Upper lobe of left lung (tissue), 4 donors: ENCODE data around the gene ANO1.

Experiments
- POLR2A ChIP-seq, 4 donors: fragments of 450-650 bp; IDR thresholded peaks; one replicate each; pipeline ENCODE4 v1.5.1; 2016 to 2017; ENCODE audit warnings: antibody characterized with exemption in 4 of 4, mild to moderate bottlenecking in 2 of 4
- POLR2AphosphoS5 ChIP-seq, 2 donors: sonication (generic); formaldehyde crosslinking; IDR thresholded peaks; one replicate each; pipeline ENCODE4 v1.5.1; 2017; ENCODE audit warnings: antibody characterized with exemption in 2 of 2
- TF ChIP-seq, protein P1 (sequence below), 6 experiments: fragments of 450-650 bp in 4 of 6; fragments of 200-600 bp in 2 of 6; sonication (generic) in 2 of 6; IDR thresholded peaks; one replicate each; pipeline ENCODE4 v1.5.1; 2016 to 2019; ENCODE audit warnings: antibody characterized with exemption in 6 of 6

GRCh38 chr11:70156291-70157037, 78.3 kb downstream of the ANO1 start:
- TF ChIP-seq, protein P1, sequence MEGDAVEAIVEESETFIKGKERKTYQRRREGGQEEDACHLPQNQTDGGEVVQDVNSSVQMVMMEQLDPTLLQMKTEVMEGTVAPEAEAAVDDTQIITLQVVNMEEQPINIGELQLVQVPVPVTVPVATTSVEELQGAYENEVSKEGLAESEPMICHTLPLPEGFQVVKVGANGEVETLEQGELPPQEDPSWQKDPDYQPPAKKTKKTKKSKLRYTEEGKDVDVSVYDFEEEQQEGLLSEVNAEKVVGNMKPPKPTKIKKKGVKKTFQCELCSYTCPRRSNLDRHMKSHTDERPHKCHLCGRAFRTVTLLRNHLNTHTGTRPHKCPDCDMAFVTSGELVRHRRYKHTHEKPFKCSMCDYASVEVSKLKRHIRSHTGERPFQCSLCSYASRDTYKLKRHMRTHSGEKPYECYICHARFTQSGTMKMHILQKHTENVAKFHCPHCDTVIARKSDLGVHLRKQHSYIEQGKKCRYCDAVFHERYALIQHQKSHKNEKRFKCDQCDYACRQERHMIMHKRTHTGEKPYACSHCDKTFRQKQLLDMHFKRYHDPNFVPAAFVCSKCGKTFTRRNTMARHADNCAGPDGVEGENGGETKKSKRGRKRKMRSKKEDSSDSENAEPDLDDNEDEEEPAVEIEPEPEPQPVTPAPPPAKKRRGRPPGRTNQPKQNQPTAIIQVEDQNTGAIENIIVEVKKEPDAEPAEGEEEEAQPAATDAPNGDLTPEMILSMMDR (IDR thresholded peaks at IDR 0.05) = no peak
- TF ChIP-seq POLR2A (IDR thresholded peaks at IDR 0.05) = no peak
- no peak for TF ChIP-seq POLR2AphosphoS5 (IDR thresholded peaks at IDR 0.05)
